ENCODE measurements around the gene LCE2C.
"Not testable (repeated sequence)": the region's sequence is repeated elsewhere in the genome, so short reads cannot be mapped to it uniquely, and the experiment has no call there.

The LCE2C gene

GRCh38 chr1:152657677-152658076 is 17.4 kb upstream of the LCE2C start:
- no peak overlapping the region for H3K27ac ChIP-seq (replicated peaks)
- H3K4me3 ChIP-seq (replicated peaks; ENCODE audit: insufficient read depth, low read length), result no peak overlapping the region
- no peak for TF ChIP-seq SPI1 (IDR thresholded peaks at IDR 0.05; ENCODE audit: borderline replicate concordance, low read depth)
- TF ChIP-seq REST (IDR thresholded peaks at IDR 0.05; ENCODE audit: insufficient replicate concordance, low read depth), result no peak
- no peak for TF ChIP-seq POLR2AphosphoS5 (IDR thresholded peaks at IDR 0.05; ENCODE audit: low read depth)
- no peak for TF ChIP-seq CTCF (IDR thresholded peaks at IDR 0.05; ENCODE audit: insufficient read depth, low read length)
- no peak for TF ChIP-seq GABPA (IDR thresholded peaks at IDR 0.05; ENCODE audit: low read depth)
- no peak for DNase-seq (ENCODE audit: low read depth in 1 of 2, low spot score in 1 of 2)
- H3K27me3 ChIP-seq (ENCODE audit: insufficient read depth, poor library complexity, severe bottlenecking), result no peaks in the 10 kb centered on the region

GRCh38 chr1:152658649-152659048 is 16.4 kb upstream of the LCE2C start:
- no peaks in the 10 kb centered on the region for H3K27me3 ChIP-seq (ENCODE audit: insufficient read depth, poor library complexity, severe bottlenecking)
- TF ChIP-seq CTCF (IDR thresholded peaks at IDR 0.05; ENCODE audit: insufficient read depth, low read length), result no peak
- no peak for TF ChIP-seq REST (IDR thresholded peaks at IDR 0.05; ENCODE audit: insufficient replicate concordance, low read depth)
- no peak for TF ChIP-seq GABPA (IDR thresholded peaks at IDR 0.05; ENCODE audit: low read depth)
- no peak for TF ChIP-seq POLR2AphosphoS5 (IDR thresholded peaks at IDR 0.05; ENCODE audit: low read depth)
- TF ChIP-seq SPI1 (IDR thresholded peaks at IDR 0.05; ENCODE audit: borderline replicate concordance, low read depth), result no peak
- H3K27ac ChIP-seq (replicated peaks), result no peak overlapping the region
- DNase-seq (ENCODE audit: low read depth in 1 of 2, low spot score in 1 of 2), result no peak
- no peak overlapping the region for H3K4me3 ChIP-seq (replicated peaks; ENCODE audit: insufficient read depth, low read length)

- Histone ChIP-seq H3K27ac (replicated peaks) (no peak within 1 kb of the TSS), H3K4me3 (replicated peaks; ENCODE audit: insufficient read depth, low read length) (no peak within 1 kb of the TSS), H3K27me3 (ENCODE audit: insufficient read depth, poor library complexity, severe bottlenecking) (no peaks in the 10 kb centered on the region)
- TF ChIP-seq CTCF (IDR thresholded peaks at IDR 0.05; ENCODE audit: insufficient read depth, low read length) (no peak), SPI1 (IDR thresholded peaks at IDR 0.05; ENCODE audit: borderline replicate concordance, low read depth) (no peak), GABPA (IDR thresholded peaks at IDR 0.05; ENCODE audit: low read depth) (no peak), POLR2AphosphoS5 (IDR thresholded peaks at IDR 0.05; ENCODE audit: low read depth) (no peak), REST (IDR thresholded peaks at IDR 0.05; ENCODE audit: insufficient replicate concordance, low read depth) (no peak)
- DNase-seq (ENCODE audit: low read depth in 1 of 2, low spot score in 1 of 2), result no peak
Observed at GRCh38 chr1:152663098-152663497, 12.0 kb upstream of the LCE2C start, which contains the start of gene LCE2D. LCE2D (plus strand) TSS chr1:152663380; CDS start chr1:152664106, 726 bp downstream.

GRCh38 chr1:152666171-152666570 is 8.9 kb upstream of the LCE2C start:
- not testable (repeated sequence) for DNase-seq (ENCODE audit: low read depth in 1 of 2, low spot score in 1 of 2); H3K4me3 ChIP-seq (replicated peaks; ENCODE audit: insufficient read depth, low read length); H3K27ac ChIP-seq (replicated peaks); H3K27me3 ChIP-seq (ENCODE audit: insufficient read depth, poor library complexity, severe bottlenecking)

Measured in HL-60 (cell line).